GM19238 (cell line): Measurements from ENCODE around the gene KMT5B.

Experiments used
- DNase-seq: peaks from one replicate; pipeline ENCODE4 v3.0.0; 2011; ENCODE audit warnings: low spot score; ENCODE audit not compliant: insufficient read length

KMT5B gene

GRCh38 chr11:68216171-68216938 is 3.3 kb upstream of the KMT5B start:
- no peak for DNase-seq

- no peak for DNase-seq
Observed at GRCh38 chr11:68215524-68216170, 2.6 kb upstream of the KMT5B start.

- no peak for DNase-seq
Observed at GRCh38 chr11:68215087-68215445, 2.0 kb upstream of the KMT5B start.

- DNase-seq: no peak
Observed at GRCh38 chr11:68214173-68215086, 1.3 kb upstream of the KMT5B start.

GRCh38 chr11:68213555-68214172 is 568 bp upstream of the KMT5B start:
- peak; percentile 75 for DNase-seq

- peak; percentile 77 for DNase-seq
Observed at GRCh38 chr11:68212421-68213134, 518 bp downstream of the KMT5B start.

- DNase-seq: no peak
Observed at GRCh38 chr11:68211546-68211945, 1.6 kb downstream of the KMT5B start.

- DNase-seq: peak; percentile 23
Observed at GRCh38 chr11:68206211-68206610, 6.9 kb downstream of the KMT5B start.

- no peak for DNase-seq
Observed at GRCh38 chr11:68204402-68204801, 8.7 kb downstream of the KMT5B start.

- DNase-seq: no peak
Observed at GRCh38 chr11:68202165-68202564, 10.9 kb downstream of the KMT5B start.

GRCh38 chr11:68201492-68201891 is 11.6 kb downstream of the KMT5B start:
- no peak for DNase-seq

GRCh38 chr11:68200639-68201038 is 12.5 kb downstream of the KMT5B start:
- DNase-seq: no peak

GRCh38 chr11:68199295-68199987 is 13.7 kb downstream of the KMT5B start:
- DNase-seq: no peak

GRCh38 chr11:68196219-68196618 is 16.9 kb downstream of the KMT5B start:
- no peak for DNase-seq

- DNase-seq: no peak
Observed at GRCh38 chr11:68194675-68195294, 18.3 kb downstream of the KMT5B start.

- no peak for DNase-seq
Observed at GRCh38 chr11:68193018-68193417, 20.1 kb downstream of the KMT5B start.

GRCh38 chr11:68191661-68192579 is 21.2 kb downstream of the KMT5B start:
- DNase-seq: no peak

GRCh38 chr11:68189888-68190287 is 23.2 kb downstream of the KMT5B start:
- no peak for DNase-seq

- DNase-seq: no peak
Observed at GRCh38 chr11:68189082-68189481, 24.0 kb downstream of the KMT5B start.
